HL-60 (cell line): ENCODE results near the gene ZNF41.

Experiments used
- CTCF ChIP-seq: IDR thresholded peaks from one replicate; pipeline ENCODE4 v1.5.1; 2011; ENCODE audit warnings: low read length, control low read depth, inconsistent platforms; ENCODE audit not compliant: insufficient read depth
- POLR2AphosphoS5 ChIP-seq: IDR thresholded peaks from 2 replicates; pipeline ENCODE4 v1.6.1; 2012; ENCODE audit warnings: low read depth
- SPI1 ChIP-seq: IDR thresholded peaks from 2 replicates; pipeline ENCODE4 v1.6.1; 2012; ENCODE audit warnings: low read depth, mild to moderate bottlenecking, borderline replicate concordance

- TF ChIP-seq CTCF: no peak
- no peak for TF ChIP-seq SPI1
- TF ChIP-seq POLR2AphosphoS5: no peak
Measured at GRCh38 chrX:47482065-47482511, 934 bp downstream of the ZNF41 start.
